ENCODE results near the gene AKT1.
"Not testable (repeated sequence)": the region's sequence is repeated elsewhere in the genome, so short reads cannot be mapped to it uniquely, and the experiment has no call there.

Gene AKT1

DNA sequence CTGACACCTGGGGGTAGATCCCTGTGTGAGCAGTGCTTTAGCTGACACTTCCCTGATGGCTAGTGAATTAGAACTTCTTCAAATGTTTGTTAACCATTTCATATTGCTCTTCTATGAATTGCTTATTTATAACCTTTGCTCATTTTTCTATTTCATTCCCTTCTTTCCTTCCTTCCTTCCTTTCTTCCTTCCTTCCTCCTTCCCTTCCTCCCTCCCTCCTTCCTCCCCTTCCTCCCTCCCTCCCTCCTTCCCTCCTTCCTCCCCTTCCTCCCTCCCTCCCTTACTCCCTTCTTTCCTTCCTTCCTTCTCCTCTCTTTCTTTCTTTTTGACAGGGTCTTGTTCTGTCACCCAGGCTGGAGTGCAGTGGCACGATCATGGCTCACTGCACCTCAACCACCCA lies 46.2 kb upstream of the AKT1 start:
- CTCF ChIA-PET: interaction anchor here (2.6 kb wide), 1 partner anchor 15 kb away, joined by 21 read pairs; no protein-coding TSS in a partner anchor
- DNase-seq (ENCODE audit: low read depth, low spot score): no peak
- TF ChIP-seq, protein P1, sequence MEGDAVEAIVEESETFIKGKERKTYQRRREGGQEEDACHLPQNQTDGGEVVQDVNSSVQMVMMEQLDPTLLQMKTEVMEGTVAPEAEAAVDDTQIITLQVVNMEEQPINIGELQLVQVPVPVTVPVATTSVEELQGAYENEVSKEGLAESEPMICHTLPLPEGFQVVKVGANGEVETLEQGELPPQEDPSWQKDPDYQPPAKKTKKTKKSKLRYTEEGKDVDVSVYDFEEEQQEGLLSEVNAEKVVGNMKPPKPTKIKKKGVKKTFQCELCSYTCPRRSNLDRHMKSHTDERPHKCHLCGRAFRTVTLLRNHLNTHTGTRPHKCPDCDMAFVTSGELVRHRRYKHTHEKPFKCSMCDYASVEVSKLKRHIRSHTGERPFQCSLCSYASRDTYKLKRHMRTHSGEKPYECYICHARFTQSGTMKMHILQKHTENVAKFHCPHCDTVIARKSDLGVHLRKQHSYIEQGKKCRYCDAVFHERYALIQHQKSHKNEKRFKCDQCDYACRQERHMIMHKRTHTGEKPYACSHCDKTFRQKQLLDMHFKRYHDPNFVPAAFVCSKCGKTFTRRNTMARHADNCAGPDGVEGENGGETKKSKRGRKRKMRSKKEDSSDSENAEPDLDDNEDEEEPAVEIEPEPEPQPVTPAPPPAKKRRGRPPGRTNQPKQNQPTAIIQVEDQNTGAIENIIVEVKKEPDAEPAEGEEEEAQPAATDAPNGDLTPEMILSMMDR (IDR thresholded peaks at IDR 0.05; ENCODE audit: insufficient read depth, low read length, missing control alignments): no peak
- no peak overlapping the region for H3K4me3 ChIP-seq (ENCODE audit: low read depth, low read length)
- POLR2A ChIA-PET: no interaction called here

DNA sequence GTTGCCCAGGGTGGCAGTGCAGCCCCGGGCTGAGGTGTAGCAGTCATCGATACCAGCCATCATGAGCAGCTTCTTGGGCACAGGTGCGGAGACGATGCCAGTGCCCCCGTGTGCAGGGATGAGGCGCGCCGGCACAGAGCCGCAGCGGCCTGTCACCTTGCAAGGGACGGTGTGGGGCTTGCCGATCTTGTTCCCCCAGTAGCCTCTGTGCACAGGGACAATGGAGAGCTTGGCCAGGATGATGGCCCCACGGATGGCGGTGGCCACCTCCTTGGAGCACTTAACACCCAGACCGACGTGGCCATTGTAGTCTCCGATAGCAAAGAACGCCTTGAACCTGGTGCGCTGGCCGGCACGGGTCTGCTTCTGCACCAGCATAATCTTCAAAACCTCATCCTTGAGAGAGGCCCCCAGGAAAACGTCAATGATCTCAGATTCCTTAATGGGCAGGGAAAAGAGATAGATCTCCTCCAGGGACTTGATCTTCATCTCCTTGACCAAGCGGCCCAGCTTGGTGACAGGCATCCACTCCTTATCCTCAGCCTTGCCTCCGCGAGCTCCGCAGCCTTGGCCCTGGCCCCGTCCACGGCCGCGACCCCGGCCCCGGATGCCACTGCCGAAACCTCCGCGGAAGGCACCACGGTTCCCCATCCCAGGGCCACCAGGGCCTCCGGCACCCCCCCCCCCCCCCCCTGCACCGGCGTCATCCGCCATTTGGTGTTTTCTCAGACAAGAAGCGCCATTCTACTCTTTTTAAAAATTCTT lies 40.8 kb upstream of the AKT1 start:
- CTCF ChIA-PET: interaction anchor here (5.5 kb wide), 1 partner anchor 10 kb away, joined by 34 read pairs; no protein-coding TSS in a partner anchor
- POLR2A ChIA-PET; DNase-seq (ENCODE audit: low read depth, low spot score); H3K4me3 ChIP-seq (ENCODE audit: low read depth, low read length): not testable (repeated sequence)

DNA sequence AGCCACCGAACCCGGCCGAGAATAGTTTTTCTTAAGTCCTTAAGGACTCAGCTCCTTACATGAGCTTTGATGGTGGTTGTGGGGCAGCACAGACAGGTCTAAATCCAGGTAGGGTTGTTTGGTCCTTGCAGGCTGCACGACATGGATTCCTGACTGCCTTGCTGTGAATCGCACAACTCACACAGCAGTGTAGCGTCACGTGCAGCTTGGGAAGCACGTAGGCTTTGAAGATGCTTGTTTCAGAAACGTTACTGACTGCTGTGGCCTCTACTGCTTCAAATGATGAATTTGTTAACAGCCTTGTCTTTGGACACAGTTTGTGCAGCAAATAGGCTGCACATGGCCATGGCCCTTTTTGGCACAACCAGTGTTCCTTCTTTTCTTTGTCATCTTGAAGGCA lies 35.2 kb upstream of the AKT1 start:
- no peak for DNase-seq (ENCODE audit: low read depth, low spot score)
- ChIA-PET POLR2A (no interaction called here), CTCF (interaction anchor here (0.8 to 1.4 kb wide), 4 partner anchors 10 to 78 kb away, joined by 3 to 6 read pairs (median 3); partner anchors contain the start of gene SIVA1)
- TF ChIP-seq, protein P1 (IDR thresholded peaks at IDR 0.05; ENCODE audit: insufficient read depth, low read length, missing control alignments): no peak
- H3K4me3 ChIP-seq (ENCODE audit: low read depth, low read length): no peak overlapping the region

DNA sequence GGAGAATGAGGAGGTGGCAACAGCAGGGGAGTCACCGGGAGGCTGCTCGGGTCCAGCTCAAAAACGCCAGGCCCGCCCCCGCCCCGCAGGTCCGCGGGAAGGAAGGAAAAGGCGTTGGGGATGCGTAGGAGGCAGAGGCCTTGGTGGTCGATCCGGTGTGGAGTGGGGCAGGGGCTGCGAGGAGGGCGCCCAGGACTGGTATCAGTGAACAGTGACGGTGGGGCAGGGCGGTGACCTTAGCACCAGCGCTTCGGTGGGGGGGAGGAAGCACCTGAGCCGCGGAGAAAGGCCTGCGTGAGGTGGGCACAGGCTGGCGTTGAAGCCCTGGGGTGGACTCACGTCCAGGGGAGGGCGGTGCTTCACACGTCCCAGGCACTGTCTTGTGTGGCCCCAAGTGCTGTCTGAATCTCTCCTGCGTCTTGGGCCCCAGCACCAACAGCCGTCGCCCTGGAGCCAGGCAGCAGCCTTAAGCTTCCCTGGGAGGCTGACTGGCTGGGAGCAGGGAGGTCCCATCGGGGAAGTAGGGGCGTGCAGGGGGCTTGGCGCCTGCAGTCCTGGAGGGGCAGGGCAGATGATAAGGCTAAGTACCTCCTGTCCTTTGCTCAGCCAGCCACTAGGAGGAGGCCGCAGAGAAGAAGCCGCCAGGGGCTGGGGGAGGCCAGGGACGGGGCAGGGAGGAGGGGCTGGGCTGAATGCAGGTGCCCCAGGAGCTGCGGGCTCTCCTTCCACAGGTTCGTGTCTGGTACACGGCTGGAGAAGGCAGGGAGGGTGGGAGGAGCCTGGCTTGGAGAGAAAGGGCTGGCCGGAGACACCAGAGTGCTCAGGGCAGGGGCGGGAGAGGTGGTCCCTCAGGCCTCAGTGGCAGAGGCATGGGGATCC lies 31.9 kb upstream of the AKT1 start:
- H3K4me3 ChIP-seq (ENCODE audit: low read depth, low read length): peak overlapping the region; percentile 63

DNA sequence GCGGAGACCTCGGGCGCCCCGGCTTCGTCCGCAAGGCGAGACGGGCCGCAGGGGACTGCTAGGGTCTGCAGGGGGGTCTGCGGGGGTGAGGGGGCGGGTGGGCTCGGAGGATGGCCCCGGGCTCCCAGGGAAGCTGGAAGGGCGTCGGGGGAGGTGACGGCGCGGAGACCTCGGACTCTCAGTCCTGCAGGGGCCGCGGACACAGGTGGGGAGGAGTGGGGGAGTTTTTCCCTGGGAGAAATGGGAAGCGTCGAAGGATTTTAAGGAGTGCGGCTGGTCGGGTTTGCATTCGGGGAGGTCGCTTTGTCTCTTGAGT lies 31.3 kb upstream of the AKT1 start:
- peak overlapping the region; percentile 63 for H3K4me3 ChIP-seq (ENCODE audit: low read depth, low read length)
- ChIA-PET POLR2A (interaction anchor here (1.5 kb wide), 1 partner anchor 58 kb away, joined by 4 read pairs; no protein-coding TSS in a partner anchor), CTCF (interaction anchor here (0.6 to 4.6 kb wide), 30 partner anchors 8 to 218 kb away, joined by 3 to 166 read pairs (median 5); partner anchors contain the start of genes CEP170B and ZBTB42)
- DNase-seq (ENCODE audit: low read depth, low spot score): no peak
- TF ChIP-seq, protein P1 (IDR thresholded peaks at IDR 0.05; ENCODE audit: insufficient read depth, low read length, missing control alignments): no peak

More for the DNA sequence above, 31.9 kb upstream of the AKT1 start:
- TF ChIP-seq, protein P1 (IDR thresholded peaks at IDR 0.05; ENCODE audit: insufficient read depth, low read length, missing control alignments): peak; percentile 73
- POLR2A ChIA-PET: interaction anchor here (1.5 kb wide), 1 partner anchor 59 kb away, joined by 4 read pairs; no protein-coding TSS in a partner anchor
- no peak for DNase-seq (ENCODE audit: low read depth, low spot score)
- CTCF ChIA-PET: interaction anchor here (0.6 to 4.6 kb wide), 27 partner anchors 9 to 218 kb away, joined by 3 to 166 read pairs (median 5); partner anchors contain the start of genes CEP170B and ZBTB42

DNA sequence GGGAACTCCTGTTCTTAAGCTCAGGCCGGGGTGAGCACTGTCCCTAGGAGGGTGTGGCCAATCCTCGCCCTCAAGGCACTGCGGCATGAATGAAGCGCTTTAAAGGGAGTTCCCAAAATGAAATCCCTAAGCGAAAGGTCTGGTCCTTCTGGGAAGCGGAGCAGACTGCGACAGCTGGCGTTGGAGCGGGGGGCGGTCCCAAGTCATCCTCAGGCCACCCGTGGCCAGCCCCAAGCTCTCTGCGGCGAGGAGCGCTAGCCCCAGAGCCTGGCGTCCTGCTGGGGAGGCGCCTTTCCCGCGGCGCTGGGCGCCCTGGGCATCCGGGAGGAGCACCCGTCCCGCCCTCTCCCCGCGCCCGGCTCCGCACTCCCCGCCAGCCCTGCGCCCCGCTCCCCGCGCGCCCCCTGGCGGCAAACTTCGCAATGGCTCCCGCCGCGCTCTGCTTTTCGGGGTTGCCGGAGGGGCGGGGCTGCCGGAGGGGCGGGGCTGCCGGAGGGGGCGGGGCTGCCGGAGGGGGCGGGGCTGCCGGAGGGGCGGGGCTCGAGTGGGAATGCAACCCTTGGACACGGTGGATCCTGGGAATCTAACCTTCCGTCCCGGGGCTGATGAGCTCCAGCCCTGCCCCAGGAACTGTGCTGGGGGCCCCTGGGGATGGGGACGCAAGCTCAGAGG lies 30.8 kb upstream of the AKT1 start:
- ChIA-PET POLR2A (interaction anchor here (1.5 kb wide), 1 partner anchor 58 kb away, joined by 4 read pairs; no protein-coding TSS in a partner anchor), CTCF (interaction anchor here (0.6 to 4.6 kb wide), 52 partner anchors 8 to 219 kb away, joined by 3 to 166 read pairs (median 4); partner anchors contain the start of genes ADSS1, CEP170B and ZBTB42)
- peak overlapping the region; percentile 76 for H3K4me3 ChIP-seq (ENCODE audit: low read depth, low read length)
- no peak for DNase-seq (ENCODE audit: low read depth, low spot score)
- TF ChIP-seq, protein P1 (IDR thresholded peaks at IDR 0.05; ENCODE audit: insufficient read depth, low read length, missing control alignments): peak; percentile 78

All from AG04449 (cell line).